Bronchial smooth muscle cell (primary cell): ENCODE results near the gene SYT15. TPM values are rescaled to one million over a fixed set of nuclear protein-coding genes. Genes with fewer than 3 reads are reported as not detected.

Experiments
- total RNA-seq: library from RNA; depleted of rRNA; stranded (reverse); fragments of >200 nt; gene quantifications from 2 replicates; pipeline ENCODE4 v1.2.1, GENCODE V29; 2014

The SYT15 gene
- under 0.01 TPM in 2 replicates for total RNA-seq

GRCh38 chr10:46578474-46579178 is at the start of gene SYT15:
SYT15 (plus strand) TSS chr10:46579128; CDS start chr10:46579169, 41 bp downstream.

GRCh38 chr10:46556515-46557318 is 22.2 kb upstream of the SYT15 start, which contains the start of gene GPRIN2:
GPRIN2 (minus strand) TSS chr10:46556658; CDS start chr10:46550736, 5,922 bp downstream.

Other genes starting within 250 kb of the SYT15 start
- 0.16 and 0.17 TPM in 2 replicates for gene ANXA8L1, start 203.4 kb upstream of the SYT15 start, total RNA-seq
- gene NPY4R, start 113.2 kb upstream of the SYT15 start, total RNA-seq: under 0.01 TPM in 1 of 2 replicates, not detected in the other
- not detected in 2 replicates for gene GPRIN2, start 22.5 kb upstream of the SYT15 start, total RNA-seq